ENCODE data around the gene FSCN2.
A peak's percentile ranks its signal among the peaks of the same experiment; 100 is the strongest.

FSCN2 gene

DNA sequence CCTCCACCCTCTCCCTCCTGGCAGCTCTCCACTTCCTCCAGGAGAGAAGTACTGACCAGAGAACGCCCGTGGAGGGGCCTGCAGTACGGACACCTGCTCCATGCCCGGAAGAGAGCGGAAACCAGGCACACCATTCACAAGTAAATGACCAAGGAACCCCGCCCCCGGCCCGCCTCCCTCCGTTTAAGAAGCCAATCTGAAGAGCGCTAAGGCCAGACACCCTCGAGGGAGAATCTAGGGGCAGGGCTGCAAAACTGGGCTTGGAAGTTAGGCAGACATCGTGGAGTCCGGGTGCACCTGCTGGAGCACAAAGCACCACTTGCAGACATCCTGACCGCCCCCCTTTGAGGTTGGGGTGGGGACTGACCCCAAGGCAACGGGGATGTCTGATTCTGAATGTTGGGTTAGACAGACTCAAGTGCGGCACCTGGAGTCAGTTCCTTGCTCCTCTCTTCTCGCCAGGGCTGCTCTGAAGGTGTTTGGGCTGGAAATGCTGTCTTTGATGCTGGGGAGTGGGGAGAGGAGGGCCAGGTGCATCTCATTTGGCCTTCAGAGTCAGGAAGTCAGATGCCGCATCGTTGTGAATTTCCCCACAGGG, 24.9 kb downstream of the FSCN2 start:
- Histone ChIP-seq H3K9me3 (ENCODE audit: low read length) (no peaks in the 10 kb centered on the region), H3K4me3 (ENCODE audit: low read depth, low read length, poor library complexity, severe bottlenecking) (peak overlapping the region; percentile 84), H3K9me2 (ENCODE audit: low read depth, low read length) (no peaks in the 10 kb centered on the region), H2AFZ (ENCODE audit: low read length) (0 out of 2 replicates have a peak overlapping the region, but pooled peaks have one; percentile 17), H4K20me1 (ENCODE audit: insufficient read depth, low read length) (no peaks in the 10 kb centered on the region), H3K4me1 (ENCODE audit: insufficient read depth, low read length, severe bottlenecking) (peaks cover 23% of the 10 kb centered on the region), H3K27me3 (ENCODE audit: insufficient read depth, low read length) (no peaks in the 10 kb centered on the region), H3K79me2 (ENCODE audit: insufficient read depth, low read length) (no peaks in the 10 kb centered on the region), H3K36me3 (ENCODE audit: insufficient read depth, low read length) (peaks cover 42% of the 10 kb centered on the region), H3K4me2 (ENCODE audit: low read length) (peak overlapping the region; percentile 77), H3F3A (ENCODE audit: insufficient read depth, low read length) (no peaks in the 10 kb centered on the region), H3K27ac (ENCODE audit: low read depth, low read length, poor library complexity, severe bottlenecking) (peak overlapping the region; percentile 73), H3K9ac (ENCODE audit: low read length) (peak overlapping the region; percentile 95)
- TF ChIP-seq, protein P1, sequence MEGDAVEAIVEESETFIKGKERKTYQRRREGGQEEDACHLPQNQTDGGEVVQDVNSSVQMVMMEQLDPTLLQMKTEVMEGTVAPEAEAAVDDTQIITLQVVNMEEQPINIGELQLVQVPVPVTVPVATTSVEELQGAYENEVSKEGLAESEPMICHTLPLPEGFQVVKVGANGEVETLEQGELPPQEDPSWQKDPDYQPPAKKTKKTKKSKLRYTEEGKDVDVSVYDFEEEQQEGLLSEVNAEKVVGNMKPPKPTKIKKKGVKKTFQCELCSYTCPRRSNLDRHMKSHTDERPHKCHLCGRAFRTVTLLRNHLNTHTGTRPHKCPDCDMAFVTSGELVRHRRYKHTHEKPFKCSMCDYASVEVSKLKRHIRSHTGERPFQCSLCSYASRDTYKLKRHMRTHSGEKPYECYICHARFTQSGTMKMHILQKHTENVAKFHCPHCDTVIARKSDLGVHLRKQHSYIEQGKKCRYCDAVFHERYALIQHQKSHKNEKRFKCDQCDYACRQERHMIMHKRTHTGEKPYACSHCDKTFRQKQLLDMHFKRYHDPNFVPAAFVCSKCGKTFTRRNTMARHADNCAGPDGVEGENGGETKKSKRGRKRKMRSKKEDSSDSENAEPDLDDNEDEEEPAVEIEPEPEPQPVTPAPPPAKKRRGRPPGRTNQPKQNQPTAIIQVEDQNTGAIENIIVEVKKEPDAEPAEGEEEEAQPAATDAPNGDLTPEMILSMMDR (IDR thresholded peaks at IDR 0.05; ENCODE audit: low read length) = peak; percentile 39; the same call in 1 of the 2 replicates
- TF ChIP-seq EZH2 (IDR thresholded peaks at IDR 0.05; ENCODE audit: borderline replicate concordance, low read length) = no peak

DNA sequence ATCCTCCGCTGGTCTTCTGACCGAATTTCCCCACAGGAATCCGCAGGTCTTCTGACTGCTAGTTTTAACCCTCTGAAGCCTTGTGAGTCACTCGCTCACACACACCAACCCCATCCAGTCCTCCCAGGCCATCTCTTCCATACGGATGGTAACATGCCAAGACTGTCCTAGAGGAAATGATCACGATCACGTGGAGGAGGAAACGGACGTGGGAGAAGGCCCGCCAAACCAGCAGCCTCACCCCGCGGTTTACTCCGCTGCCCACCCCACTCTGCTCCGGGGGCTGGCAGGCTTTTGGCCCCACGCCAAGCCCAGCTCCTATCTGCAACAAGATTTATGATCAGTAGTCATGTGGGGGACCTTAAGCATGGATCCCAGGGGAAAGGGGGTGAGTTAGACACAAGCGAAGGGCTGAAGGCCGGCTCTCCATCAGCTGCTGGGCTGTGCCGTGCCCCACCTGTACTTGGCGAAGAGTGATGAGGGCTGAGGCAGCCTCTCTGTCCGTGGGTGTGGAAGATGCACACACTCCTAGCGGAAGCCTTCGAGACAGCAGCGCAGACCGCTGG, 25.5 kb downstream of the FSCN2 start:
- peak overlapping the region; percentile 73 for H3K27ac ChIP-seq (ENCODE audit: low read depth, low read length, poor library complexity, severe bottlenecking)
- H3K4me2 ChIP-seq (ENCODE audit: low read length) = peak overlapping the region; percentile 77
- H3K9ac ChIP-seq (ENCODE audit: low read length) = peak overlapping the region; percentile 95
- H3K79me2 ChIP-seq (ENCODE audit: insufficient read depth, low read length) = no peaks in the 10 kb centered on the region
- peaks cover 23% of the 10 kb centered on the region for H3K4me1 ChIP-seq (ENCODE audit: insufficient read depth, low read length, severe bottlenecking)
- no peak for TF ChIP-seq EZH2 (IDR thresholded peaks at IDR 0.05; ENCODE audit: borderline replicate concordance, low read length)
- TF ChIP-seq, protein P1 (IDR thresholded peaks at IDR 0.05; ENCODE audit: low read length) = no peak
- H3K27me3 ChIP-seq (ENCODE audit: insufficient read depth, low read length) = no peaks in the 10 kb centered on the region
- H3K9me2 ChIP-seq (ENCODE audit: low read depth, low read length) = no peaks in the 10 kb centered on the region
- H3K9me3 ChIP-seq (ENCODE audit: low read length) = no peaks in the 10 kb centered on the region
- H4K20me1 ChIP-seq (ENCODE audit: insufficient read depth, low read length) = no peaks in the 10 kb centered on the region
- H3K4me3 ChIP-seq (ENCODE audit: low read depth, low read length, poor library complexity, severe bottlenecking) = peak overlapping the region; percentile 84
- no peaks in the 10 kb centered on the region for H3F3A ChIP-seq (ENCODE audit: insufficient read depth, low read length)
- no peak overlapping the region for H2AFZ ChIP-seq (ENCODE audit: low read length)
- peaks cover 47% of the 10 kb centered on the region for H3K36me3 ChIP-seq (ENCODE audit: insufficient read depth, low read length)

DNA sequence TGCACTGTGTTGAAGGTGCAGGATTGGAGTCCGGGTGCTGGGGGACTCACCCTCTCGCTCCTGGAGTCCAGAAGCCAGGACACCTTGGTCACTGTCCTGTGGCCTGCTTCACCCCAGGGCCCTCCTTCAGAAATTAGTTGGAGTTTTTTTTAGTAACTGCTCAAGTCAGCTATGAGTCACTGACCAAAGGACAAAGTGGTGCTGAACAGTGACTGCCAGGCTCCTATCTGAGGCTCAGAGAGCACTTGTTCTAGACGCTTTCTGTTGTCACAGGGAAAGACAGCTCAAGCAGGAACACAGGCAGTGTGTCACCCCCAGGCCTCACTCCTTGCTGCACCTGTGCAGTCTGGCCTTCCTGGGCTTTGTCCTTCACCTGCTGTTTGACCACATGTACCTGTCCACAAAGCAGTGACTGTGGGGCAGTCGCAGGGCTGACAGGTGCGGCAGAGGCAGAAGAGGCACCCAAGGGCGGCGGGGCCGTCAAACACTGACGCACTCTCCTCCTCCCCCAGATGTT, 28.1 kb downstream of the FSCN2 start:
- Histone ChIP-seq H3K4me1 (ENCODE audit: insufficient read depth, low read length, severe bottlenecking) (peaks cover 18% of the 10 kb centered on the region), H2AFZ (ENCODE audit: low read length) (no peak overlapping the region), H3K4me3 (ENCODE audit: low read depth, low read length, poor library complexity, severe bottlenecking) (no peak overlapping the region), H3K27me3 (ENCODE audit: insufficient read depth, low read length) (no peaks in the 10 kb centered on the region), H3K27ac (ENCODE audit: low read depth, low read length, poor library complexity, severe bottlenecking) (no peak overlapping the region), H3K4me2 (ENCODE audit: low read length) (no peak overlapping the region), H3K79me2 (ENCODE audit: insufficient read depth, low read length) (no peaks in the 10 kb centered on the region), H4K20me1 (ENCODE audit: insufficient read depth, low read length) (no peaks in the 10 kb centered on the region), H3K9me3 (ENCODE audit: low read length) (no peaks in the 10 kb centered on the region), H3F3A (ENCODE audit: insufficient read depth, low read length) (no peaks in the 10 kb centered on the region), H3K9ac (ENCODE audit: low read length) (no peak overlapping the region; the same call in 1 of the 2 replicates), H3K9me2 (ENCODE audit: low read depth, low read length) (no peaks in the 10 kb centered on the region), H3K36me3 (ENCODE audit: insufficient read depth, low read length) (peaks cover 53% of the 10 kb centered on the region)
- TF ChIP-seq, protein P1 (IDR thresholded peaks at IDR 0.05; ENCODE audit: low read length) = no peak
- TF ChIP-seq EZH2 (IDR thresholded peaks at IDR 0.05; ENCODE audit: borderline replicate concordance, low read length) = no peak
